Measurements from ENCODE around the gene JAKMIP1. TPM values are rescaled to one million over a fixed set of nuclear protein-coding genes. Genes with fewer than 3 reads are reported as not detected.

JAKMIP1 gene
- total RNA-seq, 4 donors from 2014 or later, result 0.39 to 4.5 (median 1.9) TPM; not detected in 1

DNA sequence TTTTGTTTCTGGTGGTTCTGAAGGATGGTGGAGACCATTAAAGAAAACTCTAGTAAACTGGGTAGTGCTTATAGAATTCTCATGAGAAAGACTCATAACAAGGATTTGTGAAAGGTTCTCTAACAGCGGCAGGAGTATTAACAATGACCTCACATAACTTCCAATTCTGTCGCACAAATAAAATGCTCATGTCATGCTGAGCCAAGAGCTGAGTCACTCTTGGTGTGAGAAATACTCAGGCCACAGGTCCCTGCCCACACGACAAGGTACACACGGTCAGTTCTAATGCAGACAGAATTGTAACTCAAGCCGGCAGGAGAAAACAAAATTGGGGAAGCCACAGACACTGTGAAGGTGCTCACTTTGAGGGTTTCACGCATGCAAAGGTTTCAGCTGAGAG lies 147.7 kb downstream of the JAKMIP1 start:
- H3K4me3 ChIP-seq, result no peak overlapping the region
- TF ChIP-seq, protein P1, sequence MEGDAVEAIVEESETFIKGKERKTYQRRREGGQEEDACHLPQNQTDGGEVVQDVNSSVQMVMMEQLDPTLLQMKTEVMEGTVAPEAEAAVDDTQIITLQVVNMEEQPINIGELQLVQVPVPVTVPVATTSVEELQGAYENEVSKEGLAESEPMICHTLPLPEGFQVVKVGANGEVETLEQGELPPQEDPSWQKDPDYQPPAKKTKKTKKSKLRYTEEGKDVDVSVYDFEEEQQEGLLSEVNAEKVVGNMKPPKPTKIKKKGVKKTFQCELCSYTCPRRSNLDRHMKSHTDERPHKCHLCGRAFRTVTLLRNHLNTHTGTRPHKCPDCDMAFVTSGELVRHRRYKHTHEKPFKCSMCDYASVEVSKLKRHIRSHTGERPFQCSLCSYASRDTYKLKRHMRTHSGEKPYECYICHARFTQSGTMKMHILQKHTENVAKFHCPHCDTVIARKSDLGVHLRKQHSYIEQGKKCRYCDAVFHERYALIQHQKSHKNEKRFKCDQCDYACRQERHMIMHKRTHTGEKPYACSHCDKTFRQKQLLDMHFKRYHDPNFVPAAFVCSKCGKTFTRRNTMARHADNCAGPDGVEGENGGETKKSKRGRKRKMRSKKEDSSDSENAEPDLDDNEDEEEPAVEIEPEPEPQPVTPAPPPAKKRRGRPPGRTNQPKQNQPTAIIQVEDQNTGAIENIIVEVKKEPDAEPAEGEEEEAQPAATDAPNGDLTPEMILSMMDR (IDR thresholded peaks at IDR 0.05), result no peak
- ATAC-seq, result no peak
- 39 to 67% methylated on average over 2 to 6 of the region's 6 CpGs for WGBS, 2 donors (ENCODE audit: low coverage in 1 of 2)
- H3K36me3 ChIP-seq, result no peaks in the 10 kb centered on the region
- H3K27me3 ChIP-seq, result peaks cover 20% of the 10 kb centered on the region
- H3K27ac ChIP-seq, result no peak overlapping the region
- H3K4me1 ChIP-seq, result no peaks in the 10 kb centered on the region
- peaks cover 0 to 12% (median 0%) of the 10 kb centered on the region in 3 donors for H3K9me3 ChIP-seq

DNA sequence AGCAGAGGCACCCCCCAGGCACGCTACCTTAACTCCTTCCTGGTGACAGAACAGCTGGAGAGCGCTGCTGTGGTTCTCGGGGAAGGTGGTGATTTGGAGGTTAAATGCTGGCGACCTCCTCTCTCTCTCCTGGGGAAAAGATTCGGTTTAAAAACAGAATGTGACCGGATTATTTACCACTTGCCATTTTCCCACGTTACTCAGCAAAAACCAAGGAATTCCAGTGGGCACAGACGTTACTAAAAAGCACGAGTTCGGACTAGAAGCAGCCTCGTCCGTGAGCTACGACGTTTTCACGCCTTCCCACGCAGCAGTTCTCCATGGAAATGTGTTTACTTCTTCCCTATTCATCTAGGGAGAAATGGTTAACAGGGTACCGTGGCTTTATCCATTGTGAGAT lies 149.8 kb downstream of the JAKMIP1 start:
- Histone ChIP-seq H3K27me3 (peaks cover 32% of the 10 kb centered on the region), H3K9me3 (no peaks in the 10 kb centered on the region), H3K4me3 (no peak overlapping the region), H3K27ac (no peak overlapping the region), H3K36me3 (no peaks in the 10 kb centered on the region), H3K4me1 (no peaks in the 10 kb centered on the region)
- no peak for TF ChIP-seq POLR2A (IDR thresholded peaks at IDR 0.05)
- no peak for TF ChIP-seq POLR2AphosphoS5 (IDR thresholded peaks at IDR 0.05)
- no peak for TF ChIP-seq EP300 (IDR thresholded peaks at IDR 0.05)
- TF ChIP-seq, protein P1 (IDR thresholded peaks at IDR 0.05), result no peak
- WGBS, 2 donors (ENCODE audit: low coverage in 1 of 2), result 57 to 66% methylated on average over 10 to 14 of the region's 17 CpGs
- no peak for ATAC-seq

DNA sequence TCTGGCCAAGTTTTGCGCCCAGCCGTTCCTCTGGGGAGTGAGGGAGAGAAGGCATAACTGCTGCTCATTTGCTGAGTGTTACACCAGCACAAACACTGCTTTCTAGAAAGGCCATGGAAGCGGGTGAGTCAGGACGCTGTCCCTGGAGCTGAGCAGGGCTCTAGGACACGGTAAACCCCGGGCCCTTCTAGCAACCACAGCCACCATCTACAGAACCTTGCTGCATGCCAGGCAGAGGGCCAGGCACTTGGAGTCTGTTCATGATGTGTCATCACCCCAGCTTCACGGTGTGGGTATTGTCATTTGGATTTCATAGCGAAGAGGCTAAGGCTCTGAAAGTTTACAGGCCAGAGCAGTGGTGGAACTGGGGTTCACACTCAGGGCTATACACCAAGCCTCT lies 150.4 kb downstream of the JAKMIP1 start:
- peaks cover 37% of the 10 kb centered on the region for H3K27me3 ChIP-seq
- H3K36me3 ChIP-seq, result no peaks in the 10 kb centered on the region
- no peak for TF ChIP-seq POLR2AphosphoS5 (IDR thresholded peaks at IDR 0.05)
- H3K27ac ChIP-seq, result no peak overlapping the region
- no peak for ATAC-seq
- WGBS, 2 donors (ENCODE audit: low coverage in 1 of 2), result 50 to 83% methylated on average over 1 of the region's 8 CpGs
- H3K9me3 ChIP-seq, result no peaks in the 10 kb centered on the region
- H3K4me3 ChIP-seq, result no peak overlapping the region
- H3K4me1 ChIP-seq, result no peaks in the 10 kb centered on the region

DNA sequence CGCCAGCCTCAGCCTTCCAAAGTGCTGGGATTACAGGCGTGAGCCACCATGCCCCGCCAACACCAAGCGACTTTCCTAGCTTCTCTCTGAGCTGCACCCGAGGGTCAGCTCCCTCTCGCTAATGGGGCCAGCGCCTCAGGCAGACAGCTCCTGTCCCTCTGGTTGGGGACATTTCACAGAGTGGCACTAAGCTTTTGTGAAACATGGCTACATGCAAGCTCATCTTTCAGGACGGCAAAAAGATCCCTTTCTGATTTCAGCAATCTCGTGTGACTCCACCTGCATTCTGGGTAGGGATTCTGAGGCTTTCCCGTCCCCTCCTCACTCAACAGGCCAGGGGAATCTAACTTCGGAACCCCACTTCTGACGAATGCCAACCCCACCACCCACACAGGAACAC lies 151.1 kb downstream of the JAKMIP1 start:
- H3K4me3 ChIP-seq, result no peak overlapping the region
- no peak for ATAC-seq
- H3K4me1 ChIP-seq, result no peaks in the 10 kb centered on the region
- TF ChIP-seq, protein P1 (IDR thresholded peaks at IDR 0.05), result no peak
- no peak for TF ChIP-seq EP300 (IDR thresholded peaks at IDR 0.05)
- no peak for TF ChIP-seq POLR2A (IDR thresholded peaks at IDR 0.05)
- no peak for TF ChIP-seq POLR2AphosphoS5 (IDR thresholded peaks at IDR 0.05)
- H3K9me3 ChIP-seq, result no peaks in the 10 kb centered on the region
- peaks cover 43% of the 10 kb centered on the region for H3K27me3 ChIP-seq
- WGBS, 2 donors (ENCODE audit: low coverage in 1 of 2), result 82 to 89% methylated on average over 3 to 4 of the region's 12 CpGs
- H3K27ac ChIP-seq, result no peak overlapping the region
- no peaks in the 10 kb centered on the region for H3K36me3 ChIP-seq

DNA sequence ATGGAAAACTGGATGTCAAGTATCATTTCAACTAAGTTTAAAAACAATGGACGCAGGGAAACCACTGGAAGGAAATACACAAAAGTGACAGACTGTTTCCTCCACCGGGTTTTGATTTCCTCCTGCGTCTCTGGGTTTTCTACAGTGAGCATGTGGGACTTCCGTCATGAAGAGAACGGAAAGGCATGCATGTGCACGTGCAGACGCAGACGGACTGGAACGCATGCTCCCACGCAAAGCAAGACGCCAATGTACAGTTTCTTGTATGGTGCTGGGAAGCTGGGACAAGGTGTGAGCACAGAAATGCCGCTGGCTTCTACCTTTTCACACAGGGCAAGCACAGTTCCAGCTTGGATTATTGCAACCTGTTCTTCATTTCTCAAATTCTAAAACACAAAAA lies 151.8 kb downstream of the JAKMIP1 start:
- TF ChIP-seq POLR2AphosphoS5 (IDR thresholded peaks at IDR 0.05) (no peak), POLR2A (IDR thresholded peaks at IDR 0.05) (no peak), EP300 (IDR thresholded peaks at IDR 0.05) (no peak)
- TF ChIP-seq, protein P1 (IDR thresholded peaks at IDR 0.05), result no peak
- Histone ChIP-seq H3K27me3 (peaks cover 51% of the 10 kb centered on the region), H3K4me3 (no peak overlapping the region), H3K27ac (no peak overlapping the region), H3K36me3 (no peaks in the 10 kb centered on the region), H3K9me3 (no peaks in the 10 kb centered on the region), H3K4me1 (no peaks in the 10 kb centered on the region)
- WGBS, 2 donors (ENCODE audit: low coverage in 1 of 2), result 68 to 80% methylated on average over 8 to 9 of the region's 12 CpGs
- ATAC-seq, result no peak
